ENCODE results near the gene FLT3LG. TPM values are rescaled to one million over a fixed set of nuclear protein-coding genes. Genes with fewer than 3 reads are reported as not detected.

Gene FLT3LG
- total and polyA plus RNA-seq, 7 donors, result 2.1 to 18.6 (median 6.1) TPM

- H3K4me3 ChIP-seq, result peak overlapping the region; percentile 70 to 96 (median 92)
- no peaks in the 10 kb centered on the region for H3K9me3 ChIP-seq
- H3K36me3 ChIP-seq, result peaks cover 18 to 46% (median 33%) of the 10 kb centered on the region in 4 donors
- no peak for DNase-seq
- H3K27me3 ChIP-seq, result no peaks in the 10 kb centered on the region
- WGBS, 2 donors, result 0 to 1% methylated on average over 26 of the region's 26 CpGs
- TF ChIP-seq POLR2A (IDR thresholded peaks at IDR 0.05), result no peak
- no peak for TF ChIP-seq POLR2AphosphoS5 (IDR thresholded peaks at IDR 0.05)
- no peak for TF ChIP-seq EP300 (IDR thresholded peaks at IDR 0.05)
- TF ChIP-seq CTCF (IDR thresholded peaks at IDR 0.05), result no peak
- intact Hi-C loops (cut with DNase I), result no loop called here
- H3K27ac ChIP-seq, result peak overlapping the region; percentile 89 to 94 (median 92)
- H3K4me1 ChIP-seq, result peaks cover 0 to 37% (median 27%) of the 10 kb centered on the region in 4 donors
Measured at GRCh38 chr19:49488046-49488862, 14.2 kb downstream of the FLT3LG start.

DNA sequence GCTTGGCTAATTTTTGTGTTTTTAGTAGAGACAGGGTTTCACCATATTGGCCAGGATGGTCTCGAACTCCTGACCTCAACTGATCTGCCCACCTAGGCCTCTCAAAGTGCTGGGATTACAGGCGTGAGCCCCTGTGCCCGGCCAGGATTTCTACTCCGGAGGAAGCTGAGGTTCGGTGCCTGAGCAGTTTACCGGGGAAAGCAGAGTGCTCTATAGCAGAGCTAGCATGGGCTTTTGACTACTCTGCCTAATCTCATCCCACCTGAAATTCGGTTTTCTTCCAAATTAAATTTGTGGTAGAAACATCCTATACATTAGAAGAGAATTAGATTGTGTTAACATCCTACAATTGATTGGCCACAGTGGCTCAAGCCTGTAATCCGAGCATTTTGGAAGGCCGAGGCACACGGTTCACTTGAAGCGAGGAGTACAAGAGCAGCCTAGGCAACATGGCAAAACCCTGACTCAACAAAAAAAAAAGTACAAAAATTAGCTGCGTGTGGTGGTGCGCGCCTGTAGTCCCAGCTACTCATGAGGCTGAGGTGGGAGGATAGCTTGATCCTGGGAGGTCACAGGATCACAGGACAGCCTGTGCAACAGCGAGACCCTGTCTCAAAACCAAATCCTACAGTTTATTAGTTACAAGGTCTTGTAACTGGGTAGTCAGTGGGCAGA is 15.0 kb downstream of the FLT3LG start:
- H3K27me3 ChIP-seq, result no peaks in the 10 kb centered on the region
- peak overlapping the region; percentile 89 to 94 (median 92) for H3K27ac ChIP-seq
- peaks cover 18 to 46% (median 33%) of the 10 kb centered on the region in 4 donors for H3K36me3 ChIP-seq
- no peak for DNase-seq
- H3K4me1 ChIP-seq, result peaks cover 0 to 37% (median 27%) of the 10 kb centered on the region in 4 donors
- intact Hi-C loops (cut with DNase I), result no loop called here
- WGBS, 2 donors, result 5 to 20% methylated on average over 15 of the region's 15 CpGs
- H3K4me3 ChIP-seq, result peak overlapping the region; percentile 70 to 96 (median 92)
- H3K9me3 ChIP-seq, result no peaks in the 10 kb centered on the region
- TF ChIP-seq POLR2A (IDR thresholded peaks at IDR 0.05) (no peak), POLR2AphosphoS5 (IDR thresholded peaks at IDR 0.05) (no peak), CTCF (IDR thresholded peaks at IDR 0.05) (no peak), EP300 (IDR thresholded peaks at IDR 0.05) (no peak)

DNA sequence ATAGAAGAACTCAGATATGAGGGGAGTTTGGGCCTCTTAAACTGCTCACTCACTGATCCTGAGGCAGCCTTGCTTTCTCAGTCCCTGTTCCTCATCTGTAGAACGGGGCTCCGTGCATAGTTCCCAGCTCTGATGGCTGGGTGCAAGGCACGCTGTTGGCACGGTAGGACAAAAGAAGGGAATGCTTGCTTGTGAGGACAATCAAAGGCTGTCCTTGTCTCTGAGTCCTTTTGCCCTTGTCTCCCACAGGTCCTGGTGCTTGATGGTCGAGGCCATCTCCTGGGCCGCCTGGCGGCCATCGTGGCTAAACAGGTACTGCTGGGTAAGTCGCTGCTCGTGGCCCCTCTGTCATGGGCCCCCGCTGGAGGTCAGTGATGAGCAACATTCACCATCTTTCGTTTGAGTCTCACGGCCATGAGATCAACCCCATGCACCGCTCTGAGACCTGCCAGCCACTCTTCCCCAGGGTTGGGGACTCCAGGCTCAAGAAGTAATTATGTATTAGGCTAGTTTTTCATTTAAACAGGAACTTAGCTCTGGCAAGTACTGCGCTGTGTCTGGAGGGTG is 15.7 kb downstream of the FLT3LG start:
- Histone ChIP-seq H3K27ac (peak overlapping the region; percentile 89 to 94 (median 92)), H3K27me3 (no peaks in the 10 kb centered on the region), H3K4me1 (peaks cover 0 to 37% (median 27%) of the 10 kb centered on the region in 4 donors), H3K9me3 (no peaks in the 10 kb centered on the region), H3K4me3 (peak overlapping the region in 3 of 4 donors; percentile 70 to 96 (median 88)), H3K36me3 (peaks cover 18 to 41% (median 33%) of the 10 kb centered on the region in 4 donors)
- DNase-seq, result no peak
- intact Hi-C loops (cut with DNase I), result no loop called here
- 31 to 63% methylated on average over 15 of the region's 15 CpGs for WGBS, 2 donors
- TF ChIP-seq POLR2AphosphoS5 (IDR thresholded peaks at IDR 0.05) (no peak), POLR2A (IDR thresholded peaks at IDR 0.05) (no peak), CTCF (IDR thresholded peaks at IDR 0.05) (no peak), EP300 (IDR thresholded peaks at IDR 0.05) (no peak)

GRCh38 chr19:49490287-49491029 is 16.4 kb downstream of the FLT3LG start:
- 78 to 89% methylated on average over 27 of the region's 27 CpGs for WGBS, 2 donors
- TF ChIP-seq EP300 (IDR thresholded peaks at IDR 0.05), result no peak
- no peak for TF ChIP-seq CTCF (IDR thresholded peaks at IDR 0.05)
- no peak for TF ChIP-seq POLR2AphosphoS5 (IDR thresholded peaks at IDR 0.05)

More at GRCh38 chr19:49490287-49491029, 16.4 kb downstream of the FLT3LG start:
- peaks cover 18 to 41% (median 33%) of the 10 kb centered on the region in 4 donors for H3K36me3 ChIP-seq
- no peaks in the 10 kb centered on the region for H3K9me3 ChIP-seq
- no peak for DNase-seq
- H3K27ac ChIP-seq, result peak overlapping the region in 3 of 4 donors; percentile 89 to 94 (median 93)
- H3K4me3 ChIP-seq, result no peak overlapping the region
- H3K4me1 ChIP-seq, result peaks cover 0 to 41% (median 31%) of the 10 kb centered on the region in 4 donors
- H3K27me3 ChIP-seq, result no peaks in the 10 kb centered on the region
- intact Hi-C loops (cut with DNase I), result no loop called here

All from sigmoid colon (tissue), 7 donors.